ENCODE measurements around the gene HERPUD2.

The HERPUD2 gene

GRCh38 chr7:35630024-35630972, 64.6 kb downstream of the HERPUD2 start:
- in situ Hi-C loops (cut with HindIII; ENCODE audit: low sequenced_read_pairs): no loop called here
- TF ChIP-seq CTCF (IDR thresholded peaks at IDR 0.05; ENCODE audit: low read depth, low read length, missing control alignments): no peak
- DNase-seq (ENCODE audit: low read depth): peak; percentile 33
- H3K4me3 ChIP-seq (ENCODE audit: low read depth, low read length): no peak overlapping the region

DNA sequence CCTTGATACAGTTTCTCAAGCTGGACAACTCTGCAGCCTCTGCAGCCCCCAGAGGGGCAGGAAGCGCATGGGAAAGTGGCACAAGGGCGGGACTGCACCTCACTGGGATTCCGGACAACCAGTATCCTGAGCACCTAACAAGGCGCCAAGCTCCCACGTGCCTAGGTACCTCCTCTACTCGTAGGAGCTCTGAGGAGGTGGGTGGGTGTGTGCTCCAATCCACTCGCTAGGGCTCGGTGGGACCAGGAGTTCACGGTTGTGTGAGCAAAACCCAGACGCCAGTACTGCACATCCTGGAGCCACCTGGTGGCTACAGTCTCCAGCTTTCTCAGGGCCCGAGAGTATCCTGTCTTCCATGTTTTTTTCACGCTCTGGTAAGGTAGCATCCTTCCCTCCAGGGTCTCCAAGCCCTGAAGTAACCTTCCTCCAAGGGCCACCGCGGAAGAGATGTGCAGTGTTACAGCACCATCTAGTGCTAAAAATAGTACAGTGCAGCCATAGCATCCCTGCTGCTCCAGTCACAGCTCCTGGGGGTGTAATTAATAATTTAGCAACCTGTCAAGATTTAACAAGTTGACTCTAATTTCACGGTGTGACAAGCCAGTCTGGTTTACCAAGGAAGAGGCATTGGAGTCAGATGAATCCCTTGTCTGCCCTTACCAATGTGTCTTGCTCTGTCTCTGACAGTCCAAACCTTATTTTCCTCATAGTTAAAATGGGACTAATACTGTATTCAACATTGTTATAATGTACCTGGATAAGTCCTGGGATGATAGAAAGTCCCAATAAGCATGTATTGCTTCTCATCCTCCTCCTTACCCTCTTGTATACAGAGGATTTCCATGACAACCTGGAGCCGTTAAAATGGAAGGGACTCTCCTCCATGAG, 70.4 kb downstream of the HERPUD2 start:
- no peak for DNase-seq (ENCODE audit: low read depth)
- no peak overlapping the region for H3K4me3 ChIP-seq (ENCODE audit: low read depth, low read length)
- in situ Hi-C loops (cut with HindIII; ENCODE audit: low sequenced_read_pairs): no loop called here
- TF ChIP-seq CTCF (IDR thresholded peaks at IDR 0.05; ENCODE audit: low read depth, low read length, missing control alignments): peak; percentile 79

GRCh38 chr7:35623381-35623780, 71.6 kb downstream of the HERPUD2 start:
- H3K4me3 ChIP-seq (ENCODE audit: low read depth, low read length): no peak overlapping the region
- no peak for TF ChIP-seq CTCF (IDR thresholded peaks at IDR 0.05; ENCODE audit: low read depth, low read length, missing control alignments)
- no peak for DNase-seq (ENCODE audit: low read depth)
- in situ Hi-C loops (cut with HindIII; ENCODE audit: low sequenced_read_pairs): no loop called here

GRCh38 chr7:35619863-35620262, 75.1 kb downstream of the HERPUD2 start:
- H3K4me3 ChIP-seq (ENCODE audit: low read depth, low read length): no peak overlapping the region
- in situ Hi-C loops (cut with HindIII; ENCODE audit: low sequenced_read_pairs): no loop called here
- no peak for DNase-seq (ENCODE audit: low read depth)
- TF ChIP-seq CTCF (IDR thresholded peaks at IDR 0.05; ENCODE audit: low read depth, low read length, missing control alignments): no peak

- no peak for DNase-seq (ENCODE audit: low read depth)
- in situ Hi-C loops (cut with HindIII; ENCODE audit: low sequenced_read_pairs): no loop called here
- H3K4me3 ChIP-seq (ENCODE audit: low read depth, low read length): no peak overlapping the region
- no peak for TF ChIP-seq CTCF (IDR thresholded peaks at IDR 0.05; ENCODE audit: low read depth, low read length, missing control alignments)
Measured at GRCh38 chr7:35617041-35617440, 77.9 kb downstream of the HERPUD2 start.

- TF ChIP-seq CTCF (IDR thresholded peaks at IDR 0.05; ENCODE audit: low read depth, low read length, missing control alignments): no peak
- in situ Hi-C loops (cut with HindIII; ENCODE audit: low sequenced_read_pairs): no loop called here
- no peak overlapping the region for H3K4me3 ChIP-seq (ENCODE audit: low read depth, low read length)
- DNase-seq (ENCODE audit: low read depth): no peak
Measured at GRCh38 chr7:35613150-35613549, 81.8 kb downstream of the HERPUD2 start.
